Measurements from ENCODE around the gene DCUN1D2.
A peak's percentile ranks its signal among the peaks of the same experiment; 100 is the strongest.

The DCUN1D2 gene

DNA sequence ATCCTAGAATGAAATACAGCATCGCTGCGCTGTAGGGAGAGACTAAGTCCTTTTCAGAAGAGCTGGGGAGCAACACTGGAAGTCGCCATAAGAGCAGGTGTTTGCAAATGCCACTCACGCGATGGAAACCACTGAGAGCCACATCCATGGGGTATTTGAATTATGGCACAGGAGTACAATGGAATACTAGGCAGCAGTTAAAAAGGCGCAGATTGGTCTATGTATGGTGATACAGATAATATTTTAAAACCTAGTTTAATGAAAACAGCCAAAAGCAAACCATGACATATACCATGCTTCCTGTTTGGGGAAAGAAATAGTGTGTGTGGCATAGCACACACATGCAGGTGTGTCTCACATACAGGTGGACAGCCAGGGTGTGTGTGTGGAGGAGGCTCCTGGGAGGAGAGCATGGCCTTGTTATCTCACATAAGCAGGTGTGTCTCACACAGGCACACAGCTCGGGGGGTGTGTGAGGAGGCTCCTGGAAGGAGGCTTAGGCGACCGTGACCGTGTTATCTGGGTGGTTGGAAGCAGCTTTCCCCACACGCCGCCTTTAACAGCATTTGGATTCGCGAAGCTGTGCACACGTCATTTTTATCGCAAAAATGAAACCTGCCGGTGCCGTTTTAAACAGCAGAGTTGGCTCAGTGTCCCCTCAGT is 70.8 kb downstream of the DCUN1D2 start:
- H3K9ac ChIP-seq (ENCODE audit: low read length) = no peak overlapping the region

DNA sequence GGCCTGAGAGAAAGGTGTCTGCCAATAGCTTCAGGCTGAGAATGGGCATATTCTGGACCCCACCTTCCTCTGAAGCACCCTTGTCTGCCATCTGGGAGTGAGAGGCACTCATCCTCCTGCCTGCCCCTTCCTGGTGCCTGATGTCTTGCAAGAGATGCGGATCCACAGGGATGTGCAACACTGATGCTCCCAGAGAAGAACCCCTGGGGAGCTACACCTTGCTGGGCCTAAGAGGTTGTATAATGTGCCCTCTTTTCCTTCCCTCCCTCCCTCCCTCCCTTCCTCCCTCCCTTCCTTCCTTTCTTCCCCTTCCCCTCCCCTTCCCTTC is 71.8 kb downstream of the DCUN1D2 start:
- H3K4me1 ChIP-seq (ENCODE audit: control insufficient read depth, insufficient read depth, low read length) = peaks cover 3% of the 10 kb centered on the region
- no peaks in the 10 kb centered on the region for H3K27me3 ChIP-seq (ENCODE audit: control insufficient read depth, insufficient read depth, low read length)
- H3K4me3 ChIP-seq (ENCODE audit: low read length) = no peak overlapping the region
- no peak overlapping the region for H3K9ac ChIP-seq (ENCODE audit: low read length)
- no peaks in the 10 kb centered on the region for H3K36me3 ChIP-seq (ENCODE audit: control insufficient read depth, insufficient read depth, low read length)
- no peak overlapping the region for H3K27ac ChIP-seq (ENCODE audit: low read depth, low read length)

More for the DNA sequence above, 70.8 kb downstream of the DCUN1D2 start:
- Histone ChIP-seq H3K4me1 (ENCODE audit: control insufficient read depth, insufficient read depth, low read length) (peaks cover 3% of the 10 kb centered on the region), H3K27ac (ENCODE audit: low read depth, low read length) (no peak overlapping the region), H3K4me3 (ENCODE audit: low read length) (no peak overlapping the region), H3K36me3 (ENCODE audit: control insufficient read depth, insufficient read depth, low read length) (no peaks in the 10 kb centered on the region), H3K27me3 (ENCODE audit: control insufficient read depth, insufficient read depth, low read length) (no peaks in the 10 kb centered on the region)

- Histone ChIP-seq H3K36me3 (ENCODE audit: control insufficient read depth, insufficient read depth, low read length) (no peaks in the 10 kb centered on the region), H3K9ac (ENCODE audit: low read length) (no peak overlapping the region), H3K27me3 (ENCODE audit: control insufficient read depth, insufficient read depth, low read length) (no peaks in the 10 kb centered on the region), H3K4me3 (ENCODE audit: low read length) (no peak overlapping the region), H3K4me1 (ENCODE audit: control insufficient read depth, insufficient read depth, low read length) (peaks cover 7% of the 10 kb centered on the region), H3K27ac (ENCODE audit: low read depth, low read length) (no peak overlapping the region)
Measured at GRCh38 chr13:113417836-113418721, 72.4 kb downstream of the DCUN1D2 start.

- Histone ChIP-seq H3K27me3 (ENCODE audit: control insufficient read depth, insufficient read depth, low read length) (no peaks in the 10 kb centered on the region), H3K27ac (ENCODE audit: low read depth, low read length) (no peak overlapping the region), H3K4me1 (ENCODE audit: control insufficient read depth, insufficient read depth, low read length) (peaks cover 7% of the 10 kb centered on the region), H3K9ac (ENCODE audit: low read length) (no peak overlapping the region), H3K36me3 (ENCODE audit: control insufficient read depth, insufficient read depth, low read length) (no peaks in the 10 kb centered on the region), H3K4me3 (ENCODE audit: low read length) (no peak overlapping the region)
Measured at GRCh38 chr13:113417008-113417751, 73.3 kb downstream of the DCUN1D2 start.

- Histone ChIP-seq H3K27ac (ENCODE audit: low read depth, low read length) (no peak overlapping the region), H3K27me3 (ENCODE audit: control insufficient read depth, insufficient read depth, low read length) (no peaks in the 10 kb centered on the region), H3K9ac (ENCODE audit: low read length) (no peak overlapping the region), H3K36me3 (ENCODE audit: control insufficient read depth, insufficient read depth, low read length) (no peaks in the 10 kb centered on the region), H3K4me1 (ENCODE audit: control insufficient read depth, insufficient read depth, low read length) (peaks cover 7% of the 10 kb centered on the region), H3K4me3 (ENCODE audit: low read length) (no peak overlapping the region)
Measured at GRCh38 chr13:113415825-113416224, 74.7 kb downstream of the DCUN1D2 start.

DNA sequence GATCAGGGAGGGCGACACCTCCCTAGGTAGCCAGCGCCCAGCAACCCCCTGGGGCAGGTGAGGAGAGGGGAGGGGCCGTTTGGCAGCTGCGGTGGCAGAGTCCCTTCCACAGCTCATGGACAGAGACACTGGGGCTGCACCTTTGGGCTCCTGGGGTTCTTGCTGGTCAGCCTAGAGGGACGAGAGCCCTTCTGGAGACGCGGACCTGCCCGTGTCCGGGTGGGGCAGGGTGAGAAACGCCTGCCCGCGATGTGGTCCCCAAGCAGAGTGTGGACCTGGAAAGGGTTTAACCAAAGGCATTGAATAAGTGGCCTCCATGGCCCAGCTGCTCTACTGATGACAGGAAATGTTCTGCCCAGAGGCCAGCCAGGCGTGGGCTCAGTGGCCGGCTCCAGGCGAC is 75.5 kb downstream of the DCUN1D2 start:
- Histone ChIP-seq H3K4me3 (ENCODE audit: low read length) (no peak overlapping the region), H3K36me3 (ENCODE audit: control insufficient read depth, insufficient read depth, low read length) (no peaks in the 10 kb centered on the region), H3K9ac (ENCODE audit: low read length) (no peak overlapping the region), H3K4me1 (ENCODE audit: control insufficient read depth, insufficient read depth, low read length) (peaks cover 8% of the 10 kb centered on the region), H3K27me3 (ENCODE audit: control insufficient read depth, insufficient read depth, low read length) (no peaks in the 10 kb centered on the region), H3K27ac (ENCODE audit: low read depth, low read length) (no peak overlapping the region)

GRCh38 chr13:113414335-113414734 is 76.2 kb downstream of the DCUN1D2 start:
- H3K4me3 ChIP-seq (ENCODE audit: low read length) = no peak overlapping the region
- no peak overlapping the region for H3K9ac ChIP-seq (ENCODE audit: low read length)
- peaks cover 8% of the 10 kb centered on the region for H3K4me1 ChIP-seq (ENCODE audit: control insufficient read depth, insufficient read depth, low read length)
- H3K27me3 ChIP-seq (ENCODE audit: control insufficient read depth, insufficient read depth, low read length) = no peaks in the 10 kb centered on the region
- H3K36me3 ChIP-seq (ENCODE audit: control insufficient read depth, insufficient read depth, low read length) = no peaks in the 10 kb centered on the region
- H3K27ac ChIP-seq (ENCODE audit: low read depth, low read length) = peak overlapping the region; percentile 80

- Histone ChIP-seq H3K27ac (ENCODE audit: low read depth, low read length) (peak overlapping the region; percentile 80), H3K36me3 (ENCODE audit: control insufficient read depth, insufficient read depth, low read length) (no peaks in the 10 kb centered on the region), H3K4me3 (ENCODE audit: low read length) (no peak overlapping the region), H3K4me1 (ENCODE audit: control insufficient read depth, insufficient read depth, low read length) (peaks cover 8% of the 10 kb centered on the region), H3K27me3 (ENCODE audit: control insufficient read depth, insufficient read depth, low read length) (no peaks in the 10 kb centered on the region), H3K9ac (ENCODE audit: low read length) (no peak overlapping the region)
Measured at GRCh38 chr13:113413898-113414282, 76.6 kb downstream of the DCUN1D2 start.

- H3K4me3 ChIP-seq (ENCODE audit: low read length) = no peak overlapping the region
- H3K27ac ChIP-seq (ENCODE audit: low read depth, low read length) = peak overlapping the region; percentile 80
- peaks cover 8% of the 10 kb centered on the region for H3K4me1 ChIP-seq (ENCODE audit: control insufficient read depth, insufficient read depth, low read length)
- H3K27me3 ChIP-seq (ENCODE audit: control insufficient read depth, insufficient read depth, low read length) = no peaks in the 10 kb centered on the region
- no peak overlapping the region for H3K9ac ChIP-seq (ENCODE audit: low read length)
- H3K36me3 ChIP-seq (ENCODE audit: control insufficient read depth, insufficient read depth, low read length) = no peaks in the 10 kb centered on the region
Measured at GRCh38 chr13:113413178-113413897, 77.2 kb downstream of the DCUN1D2 start.

DNA sequence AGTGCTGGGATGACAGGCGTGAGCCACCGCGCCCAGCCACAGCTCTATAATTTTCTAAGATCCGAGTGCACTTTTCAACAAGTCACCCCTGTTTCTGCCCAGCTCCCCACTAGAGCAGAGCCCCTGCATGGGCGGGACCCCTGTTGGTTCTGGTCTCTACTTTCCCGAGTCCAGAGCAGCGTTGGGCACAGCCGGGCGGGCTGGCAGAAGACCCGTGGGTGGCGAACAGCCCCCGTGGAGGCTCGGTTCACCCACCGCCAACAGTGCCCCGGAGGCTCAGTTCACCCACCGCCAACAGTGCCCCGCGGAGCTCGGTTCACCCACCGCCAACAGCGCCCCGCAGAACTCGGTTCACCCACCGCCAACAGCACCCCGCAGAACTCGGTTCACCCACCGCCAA is 78.1 kb downstream of the DCUN1D2 start:
- H3K4me3 ChIP-seq (ENCODE audit: low read length) = no peak overlapping the region
- H3K27ac ChIP-seq (ENCODE audit: low read depth, low read length) = no peak overlapping the region
- no peaks in the 10 kb centered on the region for H3K36me3 ChIP-seq (ENCODE audit: control insufficient read depth, insufficient read depth, low read length)
- H3K4me1 ChIP-seq (ENCODE audit: control insufficient read depth, insufficient read depth, low read length) = peaks cover 8% of the 10 kb centered on the region
- H3K9ac ChIP-seq (ENCODE audit: low read length) = no peak overlapping the region
- H3K27me3 ChIP-seq (ENCODE audit: control insufficient read depth, insufficient read depth, low read length) = no peaks in the 10 kb centered on the region

GRCh38 chr13:113411216-113412023 is 79.1 kb downstream of the DCUN1D2 start:
- peak overlapping the region; percentile 27 for H3K27ac ChIP-seq (ENCODE audit: low read depth, low read length)

More at GRCh38 chr13:113411216-113412023, 79.1 kb downstream of the DCUN1D2 start:
- Histone ChIP-seq H3K27me3 (ENCODE audit: control insufficient read depth, insufficient read depth, low read length) (no peaks in the 10 kb centered on the region), H3K4me1 (ENCODE audit: control insufficient read depth, insufficient read depth, low read length) (peaks cover 8% of the 10 kb centered on the region), H3K9ac (ENCODE audit: low read length) (no peak overlapping the region), H3K4me3 (ENCODE audit: low read length) (no peak overlapping the region), H3K36me3 (ENCODE audit: control insufficient read depth, insufficient read depth, low read length) (no peaks in the 10 kb centered on the region)
